Lower lobe of right lung (tissue), 2 donors: ENCODE data around the gene ITGB8. TPM values are rescaled to one million over a fixed set of nuclear protein-coding genes. Genes with fewer than 3 reads are reported as not detected.
"Not testable (repeated sequence)": the region's sequence is repeated elsewhere in the genome, so short reads cannot be mapped to it uniquely, and the experiment has no call there.

ENCODE experiments used
- ATAC-seq, 2 donors: fragments of 200-7000 bp; cut with Tn5 transposase; one replicate each; pipeline ENCODE4 v1.9.1; 2020 to 2022; ENCODE audit warnings: mild to moderate bottlenecking in 2 of 2, moderate library complexity in 2 of 2
- DNase-seq: peaks from one replicate; pipeline ENCODE4 v3.0.0-alpha.2; 2020
- H3K27ac ChIP-seq: fragments of 200-600 bp; one replicate; pipeline ENCODE4 v1.8.0; 2022
- H3K27me3 ChIP-seq: fragments of 200-600 bp; one replicate; pipeline ENCODE4 v1.8.0; 2022; ENCODE audit warnings: low read depth
- H3K36me3 ChIP-seq: fragments of 200-600 bp; one replicate; pipeline ENCODE4 v1.8.0; 2022; ENCODE audit warnings: mild to moderate bottlenecking
- H3K4me1 ChIP-seq: fragments of 200-600 bp; one replicate; pipeline ENCODE4 v1.8.0; 2022
- H3K4me3 ChIP-seq: fragments of 200-600 bp; one replicate; pipeline ENCODE4 v1.8.0; 2022; ENCODE audit warnings: mild to moderate bottlenecking
- H3K9me3 ChIP-seq: fragments of 200-600 bp; one replicate; pipeline ENCODE4 v1.8.0; 2022
- intact Hi-C: fragments of 100-400 bp; cut with DNase I; formaldehyde crosslinking; loops from one replicate; pipeline ENCODE4 v1.11.0; 2022
- total RNA-seq: library from RNA; stranded (reverse); fragmentation: NEBNext Ultra II Directional; extraction: Animal tissue kit (Norgen Biotek cat#: 25700); gene quantifications from one replicate; pipeline ENCODE4 v1.2.1, GENCODE V29; 2021
- TF ChIP-seq, protein P1 (sequence below): fragments of 200-600 bp; IDR thresholded peaks from one replicate; pipeline ENCODE4 v1.8.0; 2022; ENCODE audit warnings: antibody characterized with exemption, mild to moderate bottlenecking
- donor health status: DM: no; HTN: yes; CAD: no; lungs with severe emphysema.

Gene ITGB8
- total RNA-seq, 1 donor from 2014 or later, result 8.0 TPM

DNA sequence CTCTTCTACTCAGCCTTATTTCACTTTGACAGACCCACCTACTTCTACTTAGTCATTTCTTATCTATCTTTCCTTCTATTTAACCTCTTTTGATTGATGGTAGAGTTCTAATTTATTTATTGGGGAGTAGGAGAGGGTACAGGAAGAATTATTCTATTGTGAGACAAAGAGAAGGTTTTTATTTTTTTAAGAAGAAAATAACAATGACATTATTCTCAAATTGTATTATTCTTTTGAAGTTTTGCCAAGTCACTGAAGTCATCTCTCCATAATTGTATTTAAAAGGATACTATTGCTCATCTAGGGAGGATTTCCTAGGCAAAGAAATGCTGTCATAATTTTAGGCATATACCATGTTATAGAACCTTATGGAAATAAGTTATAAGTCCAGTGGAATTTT is 52.7 kb downstream of the ITGB8 start:
- TF ChIP-seq, protein P1, sequence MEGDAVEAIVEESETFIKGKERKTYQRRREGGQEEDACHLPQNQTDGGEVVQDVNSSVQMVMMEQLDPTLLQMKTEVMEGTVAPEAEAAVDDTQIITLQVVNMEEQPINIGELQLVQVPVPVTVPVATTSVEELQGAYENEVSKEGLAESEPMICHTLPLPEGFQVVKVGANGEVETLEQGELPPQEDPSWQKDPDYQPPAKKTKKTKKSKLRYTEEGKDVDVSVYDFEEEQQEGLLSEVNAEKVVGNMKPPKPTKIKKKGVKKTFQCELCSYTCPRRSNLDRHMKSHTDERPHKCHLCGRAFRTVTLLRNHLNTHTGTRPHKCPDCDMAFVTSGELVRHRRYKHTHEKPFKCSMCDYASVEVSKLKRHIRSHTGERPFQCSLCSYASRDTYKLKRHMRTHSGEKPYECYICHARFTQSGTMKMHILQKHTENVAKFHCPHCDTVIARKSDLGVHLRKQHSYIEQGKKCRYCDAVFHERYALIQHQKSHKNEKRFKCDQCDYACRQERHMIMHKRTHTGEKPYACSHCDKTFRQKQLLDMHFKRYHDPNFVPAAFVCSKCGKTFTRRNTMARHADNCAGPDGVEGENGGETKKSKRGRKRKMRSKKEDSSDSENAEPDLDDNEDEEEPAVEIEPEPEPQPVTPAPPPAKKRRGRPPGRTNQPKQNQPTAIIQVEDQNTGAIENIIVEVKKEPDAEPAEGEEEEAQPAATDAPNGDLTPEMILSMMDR, result no peak
- DNase-seq, result no peak
- H3K27ac ChIP-seq, result no peak overlapping the region
- no peak for ATAC-seq
- intact Hi-C loops, result no loop called here
- H3K36me3 ChIP-seq, result no peaks in the 10 kb centered on the region
- H3K4me1 ChIP-seq, result no peaks in the 10 kb centered on the region
- no peak overlapping the region for H3K4me3 ChIP-seq
- no peaks in the 10 kb centered on the region for H3K9me3 ChIP-seq
- H3K27me3 ChIP-seq, result no peaks in the 10 kb centered on the region

DNA sequence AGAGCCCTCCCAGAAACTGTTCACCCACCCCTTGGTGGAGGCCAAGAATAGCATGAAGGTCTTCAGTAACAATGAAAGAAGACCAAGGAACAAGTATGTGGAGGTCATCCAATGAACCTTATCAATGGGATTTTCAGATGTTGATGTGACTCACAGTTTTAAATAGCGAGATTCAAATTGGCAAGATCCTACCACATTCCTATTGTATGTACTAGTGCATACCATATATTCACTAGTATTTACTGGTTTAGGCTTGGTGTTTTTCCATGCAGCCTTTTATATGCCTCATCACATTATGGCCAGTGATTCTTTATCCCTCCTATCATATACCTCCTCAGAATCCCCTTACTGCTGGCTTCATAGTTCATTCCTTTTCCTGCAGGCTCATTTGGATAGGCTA is 54.4 kb downstream of the ITGB8 start:
- intact Hi-C loops, result no loop called here
- ATAC-seq (no peak), DNase-seq (no peak)
- H3K27ac ChIP-seq, result no peak overlapping the region
- H3K9me3 ChIP-seq, result no peaks in the 10 kb centered on the region
- no peaks in the 10 kb centered on the region for H3K27me3 ChIP-seq
- H3K4me1 ChIP-seq, result no peaks in the 10 kb centered on the region
- H3K4me3 ChIP-seq, result no peak overlapping the region
- TF ChIP-seq, protein P1, result no peak
- no peaks in the 10 kb centered on the region for H3K36me3 ChIP-seq

DNA sequence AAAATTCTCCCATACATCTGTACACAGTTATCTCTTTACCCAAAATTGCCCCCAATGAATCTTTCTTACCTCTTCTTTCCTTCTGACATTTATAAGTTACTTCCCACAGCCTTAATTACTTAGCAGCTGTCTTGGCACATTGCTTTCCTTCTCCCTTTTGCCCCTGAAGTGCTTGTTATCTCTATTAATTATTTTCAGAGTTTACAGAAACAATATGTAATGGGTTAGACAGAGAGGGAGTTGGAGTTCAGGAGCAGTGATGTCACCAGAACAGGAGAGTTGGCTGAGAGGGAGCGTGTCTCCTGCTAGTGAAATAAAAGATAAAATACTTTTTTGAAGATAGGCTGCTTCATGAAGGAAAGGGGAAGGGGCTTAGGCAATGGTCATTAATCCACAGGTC is 57.4 kb downstream of the ITGB8 start:
- no peaks in the 10 kb centered on the region for H3K36me3 ChIP-seq
- no peaks in the 10 kb centered on the region for H3K27me3 ChIP-seq
- no peaks in the 10 kb centered on the region for H3K9me3 ChIP-seq
- no peak for DNase-seq
- TF ChIP-seq, protein P1, result no peak
- no peak for ATAC-seq
- no peak overlapping the region for H3K27ac ChIP-seq
- no peaks in the 10 kb centered on the region for H3K4me1 ChIP-seq
- intact Hi-C loops, result no loop called here
- H3K4me3 ChIP-seq, result no peak overlapping the region

DNA sequence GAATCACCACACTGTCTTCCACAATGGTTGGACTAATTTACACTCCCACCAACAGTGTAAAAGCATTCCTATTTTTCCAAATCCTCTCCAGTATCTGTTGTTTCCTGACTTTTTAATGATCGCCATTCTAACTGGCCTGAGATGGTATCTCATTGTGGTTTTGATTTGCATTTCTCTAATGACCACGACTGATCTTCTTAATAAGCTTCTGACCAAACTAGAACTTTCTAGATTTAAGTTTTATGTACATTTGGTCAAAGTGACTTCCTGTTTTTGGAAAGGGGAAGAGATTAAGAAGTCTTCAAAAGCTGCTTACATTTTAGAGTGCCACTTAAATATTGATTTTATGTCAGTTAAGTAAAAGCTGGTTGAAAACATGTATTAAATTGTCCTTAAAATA is 58.5 kb downstream of the ITGB8 start:
- intact Hi-C loops, H3K4me3 ChIP-seq, H3K9me3 ChIP-seq, H3K36me3 ChIP-seq, ATAC-seq, DNase-seq, H3K4me1 ChIP-seq, H3K27ac ChIP-seq, H3K27me3 ChIP-seq: not testable (repeated sequence)

DNA sequence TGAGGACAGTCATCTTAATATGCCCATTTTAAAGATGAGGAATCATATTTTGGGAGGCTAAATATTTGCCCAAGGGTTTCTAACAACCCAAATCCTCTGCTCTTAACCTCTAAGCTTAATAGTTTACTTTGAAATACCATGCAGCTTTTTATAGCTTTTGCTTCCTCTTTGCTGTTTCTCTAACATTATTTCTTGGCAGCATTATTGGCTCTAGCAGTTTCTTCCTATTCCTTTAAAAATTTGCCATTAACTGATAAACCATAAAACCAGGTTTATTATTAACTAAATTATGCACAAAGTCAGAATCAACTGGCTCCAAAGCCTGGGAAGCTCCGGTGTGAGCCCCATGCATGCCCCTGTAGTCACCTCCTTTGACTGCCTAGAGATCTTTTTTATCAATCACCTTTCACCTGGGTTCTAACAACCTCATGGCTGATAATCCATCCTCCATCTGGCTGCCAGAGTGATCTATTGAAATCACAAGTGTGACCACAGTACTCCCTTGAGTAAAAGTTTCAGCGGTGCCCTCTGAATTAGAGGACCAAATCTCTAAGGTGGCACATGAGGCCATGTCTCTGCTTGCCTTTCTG is 62.4 kb downstream of the ITGB8 start:
- no peak for DNase-seq
- Histone ChIP-seq H3K27ac (no peak overlapping the region), H3K27me3 (no peaks in the 10 kb centered on the region), H3K9me3 (no peaks in the 10 kb centered on the region), H3K4me1 (no peaks in the 10 kb centered on the region), H3K4me3 (no peak overlapping the region), H3K36me3 (no peaks in the 10 kb centered on the region)
- no peak for ATAC-seq
- TF ChIP-seq, protein P1, result no peak
- intact Hi-C loops, result no loop called here

DNA sequence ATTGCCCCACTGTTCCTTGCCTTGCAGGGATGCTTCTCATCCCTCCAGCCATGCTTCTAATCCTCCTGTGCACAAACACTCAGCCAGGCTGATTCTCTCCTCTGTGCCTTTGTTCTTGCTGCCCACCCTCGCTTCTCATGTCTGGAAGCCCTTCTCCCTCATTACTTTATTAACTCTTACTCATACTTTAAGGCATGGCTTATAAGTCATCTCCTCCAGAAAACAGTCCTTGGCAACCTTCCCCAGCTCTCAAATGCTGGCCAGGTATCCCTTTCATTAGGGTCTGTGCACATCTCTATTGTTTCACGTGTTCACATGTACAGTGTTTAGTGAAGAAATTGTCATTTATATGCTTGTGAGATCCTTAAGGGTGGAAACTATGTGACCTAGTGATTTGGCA is 62.9 kb downstream of the ITGB8 start:
- Histone ChIP-seq H3K27me3 (no peaks in the 10 kb centered on the region), H3K4me3 (no peak overlapping the region), H3K27ac (no peak overlapping the region), H3K4me1 (no peaks in the 10 kb centered on the region), H3K9me3 (no peaks in the 10 kb centered on the region), H3K36me3 (no peaks in the 10 kb centered on the region)
- intact Hi-C loops, result no loop called here
- ATAC-seq (no peak), DNase-seq (no peak)
- TF ChIP-seq, protein P1, result no peak
